ENCODE data around the gene DPEP1.

GRCh38 chr16:89596061-89596689 is 17.3 kb upstream of the DPEP1 start:
- TF ChIP-seq CTCF (IDR thresholded peaks at IDR 0.05) (no peak), EZH2 (IDR thresholded peaks at IDR 0.05) (no peak), EZH2phosphoT487 (IDR thresholded peaks at IDR 0.05) (no peak)
